HUDEP-2 (cell line): ENCODE data around the gene ANKRD2.
A peak's percentile ranks its signal among the peaks of the same experiment; 100 is the strongest.

ENCODE experiments used
- DNase-seq, 76 experiments: peaks; one replicate each; lab custom pipeline; 2025; ENCODE audit not compliant: unreplicated experiment in 76 of 76; lab: John Stamatoyannopoulos, UW

Gene ANKRD2

GRCh38 chr10:97590748-97591495 lies 18.3 kb downstream of the ANKRD2 start:
- DNase-seq: no peak

GRCh38 chr10:97593421-97593820 lies 20.8 kb downstream of the ANKRD2 start:
- no peak for DNase-seq

- DNase-seq: peak in 41 of 76 experiments; percentile 4 to 71 (median 27)
Observed at GRCh38 chr10:97596101-97597082, 23.8 kb downstream of the ANKRD2 start.

- DNase-seq: no peak
Observed at GRCh38 chr10:97597778-97598177, 25.2 kb downstream of the ANKRD2 start.

- DNase-seq: no peak
Observed at GRCh38 chr10:97598407-97599271, 26.1 kb downstream of the ANKRD2 start.

- no peak for DNase-seq
Observed at GRCh38 chr10:97599272-97599619, 26.7 kb downstream of the ANKRD2 start.

GRCh38 chr10:97600616-97601015 lies 28.0 kb downstream of the ANKRD2 start:
- no peak for DNase-seq

- DNase-seq: no peak
Observed at GRCh38 chr10:97601268-97602215, 29.0 kb downstream of the ANKRD2 start.

- no peak for DNase-seq
Observed at GRCh38 chr10:97607095-97607636, 34.6 kb downstream of the ANKRD2 start.

GRCh38 chr10:97608991-97609561 lies 36.5 kb downstream of the ANKRD2 start:
- no peak for DNase-seq

GRCh38 chr10:97611473-97611872 lies 38.9 kb downstream of the ANKRD2 start:
- DNase-seq: peak in 21 of 76 experiments; percentile 2 to 40 (median 14)

- DNase-seq: peak in 40 of 76 experiments; percentile 3 to 68 (median 37)
Observed at GRCh38 chr10:97612386-97612785, 39.8 kb downstream of the ANKRD2 start.

- DNase-seq: no peak
Observed at GRCh38 chr10:97618285-97618684, 45.7 kb downstream of the ANKRD2 start.

- DNase-seq: no peak
Observed at GRCh38 chr10:97618733-97619132, 46.2 kb downstream of the ANKRD2 start.

GRCh38 chr10:97623277-97623676 lies 50.7 kb downstream of the ANKRD2 start:
- no peak for DNase-seq

GRCh38 chr10:97627731-97628130 lies 55.2 kb downstream of the ANKRD2 start:
- peak in 43 of 76 experiments; percentile 5 to 70 (median 37) for DNase-seq

- DNase-seq: no peak
Observed at GRCh38 chr10:97628228-97628627, 55.6 kb downstream of the ANKRD2 start.

- DNase-seq: no peak
Observed at GRCh38 chr10:97629289-97629688, 56.7 kb downstream of the ANKRD2 start.

GRCh38 chr10:97631098-97631497 lies 58.5 kb downstream of the ANKRD2 start:
- DNase-seq: no peak
